HL-60/S4 (cell line): ENCODE data around the gene RAB26.
"Not testable (repeated sequence)": the region's sequence is repeated elsewhere in the genome, so short reads cannot be mapped to it uniquely, and the experiment has no call there.

Experiments used
- in situ Hi-C: fragments of 300-500 bp; cut with MboI; formaldehyde crosslinking; loops from 2 replicates; pipeline ENCODE4 v1.14.3; 2022; ENCODE audit warnings: low sequenced_read_pairs

RAB26 gene, protein sequence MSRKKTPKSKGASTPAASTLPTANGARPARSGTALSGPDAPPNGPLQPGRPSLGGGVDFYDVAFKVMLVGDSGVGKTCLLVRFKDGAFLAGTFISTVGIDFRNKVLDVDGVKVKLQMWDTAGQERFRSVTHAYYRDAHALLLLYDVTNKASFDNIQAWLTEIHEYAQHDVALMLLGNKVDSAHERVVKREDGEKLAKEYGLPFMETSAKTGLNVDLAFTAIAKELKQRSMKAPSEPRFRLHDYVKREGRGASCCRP

DNA sequence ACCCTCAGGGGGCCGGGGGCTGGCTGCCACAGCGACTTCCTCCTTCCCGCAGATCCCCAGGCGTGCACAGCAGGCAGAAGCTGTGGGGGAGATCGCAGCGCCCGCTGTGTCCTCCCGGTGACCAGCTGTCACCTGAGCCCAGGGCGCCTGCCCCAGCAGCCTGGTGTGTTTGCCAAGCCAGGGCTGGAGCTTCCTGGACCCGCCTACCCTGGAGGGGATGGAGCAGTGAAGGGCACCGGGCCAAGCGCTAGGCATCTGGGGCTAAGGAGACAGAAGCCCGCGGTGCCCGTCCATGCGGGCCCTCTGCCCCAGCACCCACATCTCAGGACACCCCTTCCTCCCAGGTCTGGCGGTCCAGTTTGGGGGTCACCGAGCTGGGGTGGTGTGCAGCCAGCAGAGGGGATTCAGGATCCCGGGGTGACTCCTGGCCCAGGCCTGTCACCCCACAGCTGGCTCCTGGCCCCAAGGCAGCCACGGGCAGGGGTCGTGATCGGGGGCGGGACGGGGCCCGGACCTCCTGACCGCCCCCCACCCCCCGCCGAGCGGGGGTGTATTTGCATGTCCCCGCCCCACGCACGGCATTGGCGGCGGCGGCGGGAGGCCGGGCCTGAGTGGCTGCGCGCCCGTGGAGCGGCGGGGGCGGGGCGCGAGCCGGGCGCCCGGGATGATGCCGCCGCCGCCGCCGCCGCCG is at the start of gene RAB26:
Gene RAB26 (plus strand): TSS at position 645 of the 691 bp plus-strand sequence. CDS start 159 bp downstream, outside the sequence.
- in situ Hi-C loops, result loop anchor here (10.0 to 25.0 kb wide), 2 partner anchors 133 to 286 kb away; partner anchors contain the start of genes MEIOB and NPW

DNA sequence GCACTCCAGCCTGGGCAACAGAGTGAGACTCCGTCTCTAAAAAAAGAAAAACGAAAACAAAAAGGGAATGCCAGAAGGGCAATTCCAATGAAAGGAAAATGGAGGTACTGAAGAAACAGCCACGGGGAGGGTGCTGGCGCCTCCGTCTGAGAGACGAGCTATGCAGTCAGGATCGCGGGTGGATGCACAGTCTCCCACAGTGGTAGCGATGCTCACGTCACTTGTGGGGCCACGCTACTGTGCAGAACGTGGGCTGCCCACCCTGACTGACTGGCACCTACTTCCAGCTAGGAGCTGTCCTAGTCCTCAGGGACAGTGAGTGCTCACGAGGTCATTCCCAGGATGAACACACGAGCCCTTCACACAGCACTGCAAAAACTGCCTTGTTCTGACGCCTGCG is 46.8 kb upstream of the RAB26 start:
- in situ Hi-C loops, result not testable (repeated sequence)

DNA sequence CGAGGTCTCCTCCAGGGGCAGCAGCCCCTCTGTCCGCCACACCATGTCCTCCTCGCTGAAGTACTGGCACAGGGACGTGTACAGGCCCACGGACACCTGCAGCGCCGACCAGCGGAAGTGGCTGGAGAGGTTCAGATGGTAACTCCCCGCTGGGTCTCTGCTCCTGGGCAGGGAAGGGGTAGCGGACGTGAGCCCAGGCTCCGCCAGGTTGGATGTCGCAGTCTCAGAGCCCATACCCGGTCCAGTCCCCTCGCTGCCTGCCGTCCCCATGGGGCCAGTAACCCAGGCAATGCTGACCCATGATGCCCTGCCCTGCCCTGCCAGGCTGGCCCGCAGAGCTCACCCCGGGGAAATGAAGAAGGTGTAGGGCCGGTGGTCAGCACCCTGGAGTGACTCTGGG is 46.0 kb upstream of the RAB26 start:
- in situ Hi-C loops, result no loop called here

DNA sequence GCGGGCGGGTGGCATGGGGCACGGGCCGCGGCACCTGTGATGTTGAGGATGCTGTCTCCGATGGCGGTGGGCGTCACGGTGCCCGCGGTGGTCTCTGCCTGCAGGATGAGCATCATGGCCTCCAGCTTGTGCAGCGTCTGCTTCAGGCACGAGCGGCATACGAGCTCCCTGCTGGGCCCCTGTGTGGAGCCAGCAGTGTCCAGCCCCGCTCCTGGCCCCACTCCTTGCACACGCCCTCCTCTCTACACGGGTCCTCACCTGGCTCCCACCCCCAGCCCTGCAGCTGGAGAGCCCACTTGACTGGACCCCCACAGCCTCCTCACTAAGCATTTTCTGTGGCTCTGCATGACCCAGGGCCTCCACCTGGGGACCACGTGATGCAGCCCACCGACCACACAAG is 44.0 kb upstream of the RAB26 start:
- in situ Hi-C loops, result not testable (repeated sequence)

DNA sequence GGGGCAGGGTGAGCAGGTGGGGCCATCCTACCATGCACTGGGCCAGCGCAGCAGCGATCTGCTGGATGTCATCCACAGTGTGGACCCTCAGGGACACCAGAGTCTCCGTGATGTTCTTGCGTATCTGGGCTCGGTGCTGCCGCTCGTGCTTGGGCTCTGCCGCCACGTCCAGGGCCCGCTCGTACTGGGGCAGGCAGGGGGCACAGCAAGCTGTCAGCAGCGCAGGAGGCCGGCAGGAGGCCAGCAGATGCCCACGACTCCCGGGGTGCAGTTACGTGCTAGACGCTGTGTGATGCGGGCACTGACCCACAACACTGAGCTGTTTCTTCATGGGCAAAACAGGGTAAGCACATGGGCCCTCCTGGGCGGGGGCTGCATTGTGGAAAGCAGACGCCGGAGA is 43.1 kb upstream of the RAB26 start:
- in situ Hi-C loops, result not testable (repeated sequence)

DNA sequence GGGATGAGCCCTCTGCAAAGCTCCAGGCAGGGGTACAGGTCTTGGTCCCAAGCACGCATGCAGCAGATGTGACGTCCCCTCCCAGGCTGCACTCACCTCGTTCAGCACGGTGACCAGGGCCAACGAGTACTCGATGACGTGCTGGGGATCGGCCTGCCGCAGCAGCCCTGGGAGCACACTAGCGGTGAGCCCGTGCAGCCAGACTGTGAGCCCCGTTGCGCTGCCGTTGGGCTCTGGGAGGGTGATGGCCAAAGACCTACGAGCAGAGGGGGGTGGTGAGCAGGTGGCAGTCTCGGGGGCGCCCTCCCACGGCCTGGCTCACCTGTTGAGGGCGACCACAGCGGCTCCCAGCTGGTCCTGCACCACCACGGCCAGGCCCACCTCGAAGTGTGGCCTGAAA is 42.7 kb upstream of the RAB26 start:
- in situ Hi-C loops, result not testable (repeated sequence)

DNA sequence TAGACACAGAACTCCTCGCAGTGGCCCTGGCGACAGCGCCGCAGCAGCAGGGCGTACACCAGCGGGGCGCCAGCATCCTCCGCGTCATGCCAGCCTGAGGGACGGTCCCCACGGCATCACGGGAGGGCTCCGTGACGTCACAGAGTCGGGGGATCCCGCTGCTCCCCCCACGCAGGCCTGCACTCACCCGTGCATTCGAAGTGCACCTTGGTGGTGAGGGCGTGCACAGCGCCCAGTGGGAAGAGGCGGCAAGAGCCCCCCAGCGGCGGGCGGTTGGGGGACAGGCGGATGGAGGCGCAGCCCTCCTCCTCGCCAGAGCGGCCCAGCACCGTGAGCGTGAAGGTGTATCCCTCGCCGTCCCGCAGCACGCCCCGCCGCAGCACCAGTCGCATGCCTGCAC is 42.2 kb upstream of the RAB26 start:
- in situ Hi-C loops, result not testable (repeated sequence)

DNA sequence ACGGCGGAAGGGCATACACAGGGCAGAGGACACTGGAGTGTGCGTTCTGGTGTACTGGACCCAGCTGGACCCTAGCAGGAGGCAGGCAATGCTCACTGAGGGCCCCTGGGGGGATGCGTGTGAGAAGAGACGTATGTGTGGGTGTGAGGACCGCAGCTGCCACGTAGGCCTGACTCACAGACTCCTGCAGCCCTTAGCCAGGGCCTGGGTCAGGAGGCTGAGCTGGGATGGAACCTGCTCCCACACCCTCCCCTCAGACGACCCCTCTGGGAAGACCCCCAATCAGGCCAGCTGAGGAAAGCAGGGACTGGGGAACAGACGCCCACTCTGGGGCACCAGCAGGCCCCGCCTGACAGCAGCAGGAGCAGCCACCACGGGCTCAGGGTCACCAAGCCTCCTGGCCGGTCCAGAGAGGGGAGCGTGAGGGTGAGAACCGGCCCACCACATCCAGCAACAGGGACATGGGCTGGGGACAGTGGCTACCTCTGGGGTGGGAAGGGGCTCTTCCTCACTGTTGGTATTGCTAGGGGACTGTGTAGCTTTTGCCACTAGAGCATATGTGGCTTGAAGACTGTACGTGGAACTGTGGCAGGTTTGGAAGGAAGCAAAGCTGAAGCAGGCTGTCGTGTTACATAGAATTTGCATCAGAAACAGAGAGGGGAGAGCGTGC is 41.2 kb upstream of the RAB26 start:
- in situ Hi-C loops, result not testable (repeated sequence)

DNA sequence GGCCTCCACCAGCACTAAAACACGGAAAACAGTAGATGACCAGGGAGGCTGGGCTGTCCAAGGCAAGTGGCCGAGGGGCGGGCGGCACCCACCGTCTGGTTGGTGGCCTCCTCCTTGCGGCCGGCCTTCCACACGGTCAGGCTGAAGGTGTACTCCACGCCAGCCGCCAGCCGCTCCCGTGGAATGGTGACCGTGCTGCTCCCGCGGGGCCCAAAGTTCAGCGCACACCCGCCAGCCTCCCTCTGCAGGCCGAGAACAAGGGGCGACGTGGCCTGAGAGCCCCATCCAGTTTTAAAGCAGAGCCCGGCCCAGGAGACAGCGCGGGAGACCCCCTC is 40.7 kb upstream of the RAB26 start:
- in situ Hi-C loops, result not testable (repeated sequence)

DNA sequence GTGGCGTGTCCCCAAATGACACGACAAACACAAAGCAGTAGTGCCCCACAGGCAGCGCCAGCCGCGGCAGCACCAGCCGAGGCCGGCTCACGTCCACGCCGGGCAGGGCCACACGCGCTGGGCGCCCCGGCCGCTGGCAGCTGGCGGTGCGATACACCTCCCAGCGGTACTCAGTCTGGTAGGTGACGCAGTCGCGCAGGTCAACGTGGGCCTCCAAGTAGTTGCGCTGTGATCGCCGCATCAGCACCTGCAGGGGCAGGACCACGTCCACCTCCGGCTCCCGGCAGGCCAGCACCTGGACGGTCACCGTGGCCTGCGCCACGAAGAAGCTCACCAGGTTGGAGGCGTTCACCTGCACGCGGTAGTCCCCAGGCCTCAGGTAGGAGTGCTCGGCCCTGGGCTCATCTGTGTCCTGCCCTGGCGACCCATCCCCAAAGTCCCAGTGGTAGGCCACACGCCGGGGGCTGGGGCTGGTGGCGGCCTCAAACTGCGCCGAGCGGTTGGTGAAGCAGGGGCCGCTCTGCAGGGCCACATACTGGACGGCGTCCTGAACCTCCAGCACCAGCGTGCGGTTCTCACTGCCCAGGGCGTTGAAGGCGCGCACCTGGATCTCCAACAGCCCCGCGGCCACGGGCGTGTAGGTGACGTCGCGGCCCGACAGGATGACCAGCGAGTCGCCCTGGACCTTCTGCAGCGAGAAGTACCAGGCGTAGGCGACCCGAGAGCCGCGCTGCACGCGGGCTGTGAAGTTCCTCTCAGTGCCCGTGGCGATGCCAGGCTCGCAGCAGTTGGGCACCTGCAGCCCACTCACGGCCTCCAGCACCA is 39.8 kb upstream of the RAB26 start:
- in situ Hi-C loops, result not testable (repeated sequence)

DNA sequence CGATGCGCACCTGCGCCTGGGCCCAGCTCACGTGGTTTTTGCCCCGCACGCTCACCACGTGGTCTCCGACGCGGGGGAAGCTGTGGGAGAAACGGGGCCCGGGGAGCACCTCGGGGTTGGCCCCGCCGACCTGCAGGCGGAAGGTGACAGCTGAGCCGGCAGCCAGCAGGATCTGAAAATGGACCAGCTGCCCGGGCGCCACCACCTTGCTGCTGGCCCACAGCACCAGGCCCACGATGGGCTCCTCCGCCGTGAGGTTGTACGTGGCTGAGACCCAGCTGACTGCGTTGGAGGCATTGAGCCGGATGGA is 39.2 kb upstream of the RAB26 start:
- in situ Hi-C loops, result not testable (repeated sequence)

DNA sequence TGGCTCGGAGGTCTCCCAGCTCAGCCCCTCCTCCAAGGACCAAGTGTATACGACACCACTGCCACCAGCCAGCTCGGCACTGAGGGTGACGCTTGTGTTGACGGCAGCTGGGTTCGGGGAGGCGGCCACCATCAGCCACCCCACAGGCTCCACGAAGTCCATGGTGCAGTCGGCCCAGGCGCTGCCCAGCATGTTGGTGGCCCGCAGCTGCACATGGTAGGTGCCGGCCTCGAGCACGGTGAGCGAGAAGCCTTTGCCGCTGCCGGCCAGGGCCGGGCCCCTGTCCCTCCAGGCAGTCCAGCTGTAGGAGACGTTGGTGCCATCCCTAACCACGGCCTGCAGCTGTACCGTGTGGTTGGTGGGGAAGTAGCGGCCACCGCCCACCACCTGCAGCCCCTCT is 38.6 kb upstream of the RAB26 start:
- in situ Hi-C loops, result not testable (repeated sequence)

DNA sequence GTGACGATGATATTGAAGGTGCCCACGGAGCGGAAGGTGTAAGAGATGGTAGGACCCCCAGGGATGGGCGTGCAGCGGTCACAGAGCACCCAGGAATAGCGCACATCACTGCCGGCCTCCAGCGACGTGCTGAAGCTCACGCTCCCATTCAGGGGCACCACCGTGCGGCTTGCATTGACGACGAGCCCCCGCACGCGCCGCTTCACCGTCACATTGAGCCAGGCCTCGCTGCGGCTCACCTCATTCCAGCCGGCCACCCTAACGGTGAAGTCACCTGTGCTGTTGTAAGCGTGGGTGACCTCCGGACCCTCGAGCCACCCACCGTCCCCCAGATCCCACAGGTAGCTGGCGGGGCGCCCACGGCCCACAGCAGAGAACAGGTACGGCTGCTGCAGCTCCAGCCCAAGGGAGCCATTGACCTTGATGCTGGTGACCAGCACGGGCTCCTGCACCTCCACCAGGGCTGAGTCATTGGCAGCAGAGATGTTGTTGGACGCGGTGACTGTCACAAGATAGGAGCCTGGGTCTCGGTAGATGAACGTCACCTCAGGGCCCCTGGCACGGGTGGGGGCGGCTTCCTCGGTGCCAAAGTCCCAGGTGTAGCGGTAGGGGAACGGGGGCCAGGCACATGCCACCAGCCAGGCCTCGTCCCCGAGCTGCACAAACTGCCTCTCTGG is 38.0 kb upstream of the RAB26 start:
- in situ Hi-C loops, result not testable (repeated sequence)

DNA sequence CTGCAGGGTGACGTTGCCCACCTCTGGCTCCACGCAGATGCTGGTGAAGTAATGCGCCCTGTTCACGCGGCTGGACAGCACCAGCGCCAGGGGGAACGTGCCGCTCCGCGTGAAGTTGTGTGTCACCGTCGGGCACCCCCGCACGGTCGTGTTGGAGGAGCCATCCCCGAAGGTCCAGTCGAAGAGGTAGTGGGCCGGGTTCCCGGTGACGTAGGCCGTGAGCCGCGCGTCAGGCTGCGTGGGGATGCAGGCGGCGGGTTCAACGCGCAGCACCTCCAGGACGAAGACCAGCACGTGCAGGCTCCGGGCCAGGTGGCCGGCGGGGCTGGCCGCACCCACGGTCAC is 37.4 kb upstream of the RAB26 start:
- in situ Hi-C loops, result not testable (repeated sequence)

DNA sequence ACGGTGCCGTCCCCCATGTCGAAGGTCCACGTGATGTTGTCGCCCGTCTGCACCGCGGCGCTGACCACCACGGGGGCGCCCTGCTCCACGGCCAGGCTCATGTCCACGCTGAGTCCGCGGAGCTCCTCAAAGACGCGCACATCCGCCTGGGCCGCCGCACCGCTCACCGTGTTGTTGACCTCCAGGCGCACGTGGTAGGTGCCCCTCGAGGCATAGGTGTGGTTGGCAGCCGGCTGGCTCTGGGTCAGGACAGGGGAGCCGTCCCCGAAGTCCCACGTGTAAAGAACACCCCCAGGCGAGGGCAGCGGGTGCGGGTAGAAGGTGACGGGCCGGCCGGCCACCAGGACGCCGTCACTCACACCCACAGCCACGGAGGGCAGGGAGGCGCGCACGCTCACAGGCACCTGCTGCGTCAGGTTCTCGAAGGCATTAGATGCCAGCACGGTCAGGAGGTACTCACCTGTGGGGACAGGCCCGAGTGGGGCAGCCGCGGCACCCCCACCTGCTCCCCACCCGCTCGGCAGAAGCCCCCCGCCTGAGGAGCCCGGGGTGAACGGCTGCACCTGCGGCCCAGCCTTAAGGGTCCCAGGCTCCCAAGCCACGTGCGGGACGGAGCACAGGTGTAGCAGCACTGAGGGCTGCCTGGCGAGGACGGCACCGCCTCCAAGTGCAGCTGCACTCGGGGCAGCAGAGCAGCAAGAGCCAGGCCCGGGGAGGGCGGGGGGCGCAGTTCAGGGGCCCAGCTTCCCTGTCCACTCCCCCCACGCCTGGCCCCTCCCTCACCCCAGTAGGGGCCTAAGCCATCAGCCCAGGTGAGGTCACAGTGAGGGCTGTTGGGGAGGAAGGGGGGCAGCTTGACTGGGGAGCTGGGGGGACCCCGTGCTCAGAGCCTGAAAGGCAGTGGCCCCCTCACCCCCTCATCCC is 36.8 kb upstream of the RAB26 start:
- in situ Hi-C loops, result not testable (repeated sequence)

DNA sequence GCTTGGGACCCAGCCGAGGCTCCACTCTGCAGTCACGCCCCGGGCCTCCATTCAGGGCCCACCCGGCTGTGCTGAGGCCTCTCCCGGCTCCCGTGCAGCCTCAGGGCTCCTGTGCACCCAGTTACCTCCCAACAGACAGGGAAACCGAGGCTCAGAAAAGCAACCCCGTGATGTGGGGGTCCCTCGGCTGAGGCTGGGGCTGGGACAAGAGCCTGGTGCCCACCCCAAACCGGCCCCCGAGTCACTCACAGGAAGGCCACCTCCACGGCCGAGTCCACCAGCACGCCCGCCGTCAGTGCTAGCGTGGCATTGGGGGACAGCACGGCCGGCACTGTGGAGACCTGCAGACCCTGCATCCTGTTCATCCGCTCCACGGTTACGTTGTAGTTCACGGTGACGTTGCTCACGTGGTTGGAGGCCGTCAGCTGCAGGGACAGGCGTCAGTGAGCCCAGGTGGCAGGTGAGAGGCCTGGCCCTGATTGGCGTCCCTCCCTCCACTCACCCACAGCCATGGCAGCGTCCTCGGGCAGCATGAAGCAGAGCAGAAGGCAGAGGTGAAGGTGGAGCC is 35.8 kb upstream of the RAB26 start:
- in situ Hi-C loops, result not testable (repeated sequence)

DNA sequence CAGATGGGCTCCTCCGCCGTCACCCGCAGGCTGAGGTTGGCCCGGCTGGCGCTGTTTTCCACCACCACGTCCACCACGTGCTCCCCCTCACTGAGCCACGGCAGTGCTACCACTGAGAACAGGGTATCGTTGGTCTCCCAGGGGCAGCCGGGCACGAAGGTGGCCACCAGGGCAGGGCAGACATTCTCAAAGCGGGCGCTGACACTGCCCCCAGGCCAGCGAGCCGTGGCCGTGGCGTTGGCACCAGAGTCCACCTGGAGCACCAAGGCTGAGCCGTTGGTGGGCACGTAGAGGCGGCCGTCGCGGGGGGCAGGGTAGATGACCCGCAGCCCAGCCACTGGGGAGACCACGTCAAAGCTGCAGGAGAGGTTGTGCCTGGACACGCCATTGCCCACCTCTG is 34.2 kb upstream of the RAB26 start:
- in situ Hi-C loops, result not testable (repeated sequence)

DNA sequence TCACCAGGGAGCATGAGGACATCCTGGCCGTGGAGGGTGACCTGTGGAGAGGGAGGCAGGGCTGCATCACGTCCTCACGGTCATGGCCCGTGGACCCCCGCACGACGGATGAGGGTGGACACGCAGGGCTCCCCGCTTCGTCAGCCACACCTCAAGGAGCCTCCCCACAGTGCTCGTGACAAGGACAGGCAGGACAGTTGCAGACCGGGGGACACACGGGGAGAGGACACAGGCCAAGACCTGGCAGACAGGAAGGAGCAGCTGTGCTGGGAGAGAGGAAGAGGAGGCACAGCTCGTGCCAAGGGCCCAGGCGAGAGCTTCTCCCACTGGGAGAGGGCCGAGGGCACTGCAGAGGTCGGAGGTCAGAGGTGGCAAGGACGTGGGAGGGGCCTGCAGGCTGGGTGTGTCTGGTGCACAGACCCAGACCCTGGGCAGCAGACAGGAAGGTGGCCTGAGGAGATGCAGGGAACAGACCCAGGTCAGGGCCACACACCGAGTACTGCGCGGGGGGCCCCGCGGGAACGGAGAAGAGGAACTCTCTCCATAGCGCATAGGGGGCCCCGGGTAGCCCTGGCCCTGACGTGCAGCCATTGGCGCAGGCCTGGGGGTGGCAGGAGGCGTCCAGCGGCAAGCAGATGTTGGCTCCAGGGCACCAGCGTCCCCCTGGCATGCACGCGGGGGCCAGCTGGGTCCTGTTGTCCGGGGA is 33.4 kb upstream of the RAB26 start:
- in situ Hi-C loops, result not testable (repeated sequence)

DNA sequence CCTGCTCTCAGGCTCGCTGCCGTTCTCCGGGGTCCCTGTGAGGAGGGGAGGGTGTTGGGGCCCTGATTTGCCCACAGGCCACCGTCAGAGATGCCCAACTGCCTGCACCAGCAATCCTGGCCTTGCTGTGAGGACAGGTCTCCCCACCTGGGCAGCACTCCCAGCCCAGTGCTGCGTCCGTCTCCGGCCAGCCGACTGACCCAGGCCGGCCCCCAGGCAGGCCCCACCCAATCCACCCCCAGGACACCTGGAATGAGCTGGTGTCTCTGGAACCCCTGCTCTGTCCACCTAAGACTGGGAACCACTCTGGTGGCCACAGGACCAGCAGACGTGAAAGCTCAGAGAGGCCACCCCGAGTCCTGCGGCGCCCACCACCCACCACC is 32.8 kb upstream of the RAB26 start:
- in situ Hi-C loops, result no loop called here
